GM19455 (cell line): ENCODE results near the gene RNF181.
A peak's percentile ranks its signal among the peaks of the same experiment; 100 is the strongest.
"Not testable (repeated sequence)": the region's sequence is repeated elsewhere in the genome, so short reads cannot be mapped to it uniquely, and the experiment has no call there.

Experiments used
- ATAC-seq: cut with Tn5 transposase; IDR thresholded peaks from one replicate; pipeline ENCODE4 v1.9.1; 2021; ENCODE audit not compliant: unreplicated experiment

RNF181 gene

DNA sequence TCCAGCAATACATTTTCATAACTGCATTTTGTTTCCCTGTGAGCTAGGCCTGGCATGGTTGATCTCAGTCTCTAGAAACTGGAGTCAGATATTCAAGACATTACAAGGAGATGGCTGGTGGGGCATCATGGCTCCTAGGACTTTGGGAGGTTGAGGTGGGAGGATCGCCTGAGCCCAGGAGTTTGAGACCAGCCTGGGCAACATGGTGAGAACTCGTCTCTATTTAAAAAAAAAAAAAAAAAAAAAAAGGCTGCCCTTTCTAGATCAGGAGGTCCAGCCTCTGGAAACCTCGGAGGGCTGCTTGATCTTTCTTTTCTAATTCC, 18.5 kb upstream of the RNF181 start:
- no peak for ATAC-seq

DNA sequence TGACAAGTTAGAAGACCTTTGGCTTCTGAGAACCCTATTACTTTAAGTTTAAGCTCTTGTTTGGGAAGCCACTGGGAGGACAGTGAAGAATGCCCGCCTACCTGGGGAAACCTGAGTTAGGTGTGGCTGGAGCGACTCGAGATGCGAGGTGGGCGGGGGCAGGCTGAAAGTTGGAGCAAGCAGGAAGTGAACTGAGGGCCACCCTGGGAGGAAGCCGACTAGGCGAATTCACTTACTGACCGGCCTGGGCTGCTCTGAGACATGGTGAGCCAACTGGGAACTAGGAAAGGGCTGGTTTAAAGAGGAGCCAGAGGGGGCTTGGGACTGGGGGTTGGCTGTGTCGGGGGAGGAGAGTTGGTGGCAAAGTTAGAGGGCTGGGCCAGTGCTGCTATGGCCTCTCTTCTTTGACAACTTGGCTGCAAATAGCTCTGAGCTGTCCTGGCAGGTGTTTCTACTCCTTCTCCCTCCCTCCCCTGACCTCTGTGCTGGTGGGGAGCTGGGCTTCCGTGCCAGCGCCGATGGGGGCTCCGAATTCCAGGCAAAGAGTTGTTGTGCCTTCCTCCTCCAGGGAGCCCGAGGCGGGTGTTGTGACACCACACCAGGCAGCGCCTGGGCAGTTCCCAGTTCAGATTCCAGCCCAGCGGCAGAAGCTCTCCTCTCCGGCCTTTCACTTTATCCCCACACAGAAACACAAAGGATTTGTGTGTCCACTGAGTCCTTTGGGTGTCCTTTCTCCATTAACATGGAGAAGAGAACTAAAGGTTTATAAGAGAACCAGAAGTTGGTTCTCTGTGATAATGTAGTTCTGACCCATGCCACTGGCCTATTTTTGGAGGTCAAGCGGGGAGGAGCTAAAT, 17.9 kb upstream of the RNF181 start, which contains the start of gene VAMP8:
Gene VAMP8, plus strand, starts transcription at position 201 of the 857 bp plus-strand sequence. Its CDS starts 61 bp downstream, at position 262.
- ATAC-seq: peak; percentile 54

- ATAC-seq: peak; percentile 29
These were observed 17.0 kb upstream of the RNF181 start for GRCh38 chr2:85578243-85579180.

DNA sequence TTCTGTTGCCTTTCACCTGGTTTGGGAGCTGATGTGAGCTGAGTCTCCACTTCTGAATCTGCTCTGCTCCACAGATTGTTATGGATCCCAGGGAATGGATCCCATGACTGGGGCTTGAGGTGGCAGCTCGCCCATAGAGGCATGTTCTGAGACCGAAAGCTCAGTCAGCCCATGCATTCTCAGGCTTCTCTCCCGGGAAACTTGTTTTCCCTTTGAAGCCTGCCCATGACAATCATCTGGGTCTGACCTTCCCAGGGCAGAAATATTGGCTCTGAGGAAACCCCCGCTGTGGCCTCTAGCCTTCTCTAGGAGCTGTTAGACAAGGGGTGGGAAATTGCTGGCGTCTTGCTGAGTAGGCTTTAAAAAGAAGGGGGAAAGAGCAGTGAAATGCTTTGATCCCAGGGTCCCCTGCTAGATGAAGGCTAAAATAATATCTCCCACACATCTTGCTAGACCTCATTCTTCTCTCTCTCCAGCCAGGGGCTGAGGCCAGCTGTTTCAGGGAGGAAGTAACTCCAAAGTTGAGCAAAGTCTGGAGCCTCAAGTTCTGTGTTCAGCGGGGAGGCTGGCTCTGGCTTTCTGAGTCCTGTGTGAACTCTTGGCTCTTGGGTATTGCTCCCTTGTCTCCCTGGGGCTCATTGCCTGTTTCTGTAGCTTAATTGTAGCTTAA, 16.1 kb upstream of the RNF181 start:
- ATAC-seq: no peak

- no peak for ATAC-seq
These were observed 15.3 kb upstream of the RNF181 start for GRCh38 chr2:85580206-85580605.

DNA sequence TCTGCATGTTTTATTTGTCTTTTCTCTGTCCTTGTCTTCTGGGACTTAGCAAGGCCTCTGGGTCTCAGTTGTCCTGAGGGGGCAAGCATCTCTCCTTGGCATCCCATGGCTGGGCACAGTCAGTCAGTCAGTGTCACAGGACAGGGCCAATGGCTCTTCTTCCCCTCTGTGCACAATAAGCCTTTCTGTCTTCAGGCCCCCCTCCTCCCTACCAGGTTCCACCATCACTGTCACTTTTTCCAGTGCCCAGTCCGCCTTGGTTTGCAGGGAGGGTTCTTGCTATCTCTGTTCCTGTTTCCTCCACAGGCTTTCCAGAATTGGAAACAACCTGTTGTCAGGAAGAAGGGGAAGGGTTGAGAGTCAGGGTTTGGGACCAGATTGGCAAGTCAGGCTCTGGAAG, 13.1 kb upstream of the RNF181 start:
- ATAC-seq: no peak

- ATAC-seq: peak; percentile 20
These were observed 11.7 kb upstream of the RNF181 start for GRCh38 chr2:85583667-85584353.

GRCh38 chr2:85584354-85584856, 11.1 kb upstream of the RNF181 start, which contains the start of gene VAMP5:
TSS of gene VAMP5 (plus strand) at chr2:85584431. CDS start at chr2:85584491, 60 bp downstream.
- peak; percentile 72 for ATAC-seq

DNA sequence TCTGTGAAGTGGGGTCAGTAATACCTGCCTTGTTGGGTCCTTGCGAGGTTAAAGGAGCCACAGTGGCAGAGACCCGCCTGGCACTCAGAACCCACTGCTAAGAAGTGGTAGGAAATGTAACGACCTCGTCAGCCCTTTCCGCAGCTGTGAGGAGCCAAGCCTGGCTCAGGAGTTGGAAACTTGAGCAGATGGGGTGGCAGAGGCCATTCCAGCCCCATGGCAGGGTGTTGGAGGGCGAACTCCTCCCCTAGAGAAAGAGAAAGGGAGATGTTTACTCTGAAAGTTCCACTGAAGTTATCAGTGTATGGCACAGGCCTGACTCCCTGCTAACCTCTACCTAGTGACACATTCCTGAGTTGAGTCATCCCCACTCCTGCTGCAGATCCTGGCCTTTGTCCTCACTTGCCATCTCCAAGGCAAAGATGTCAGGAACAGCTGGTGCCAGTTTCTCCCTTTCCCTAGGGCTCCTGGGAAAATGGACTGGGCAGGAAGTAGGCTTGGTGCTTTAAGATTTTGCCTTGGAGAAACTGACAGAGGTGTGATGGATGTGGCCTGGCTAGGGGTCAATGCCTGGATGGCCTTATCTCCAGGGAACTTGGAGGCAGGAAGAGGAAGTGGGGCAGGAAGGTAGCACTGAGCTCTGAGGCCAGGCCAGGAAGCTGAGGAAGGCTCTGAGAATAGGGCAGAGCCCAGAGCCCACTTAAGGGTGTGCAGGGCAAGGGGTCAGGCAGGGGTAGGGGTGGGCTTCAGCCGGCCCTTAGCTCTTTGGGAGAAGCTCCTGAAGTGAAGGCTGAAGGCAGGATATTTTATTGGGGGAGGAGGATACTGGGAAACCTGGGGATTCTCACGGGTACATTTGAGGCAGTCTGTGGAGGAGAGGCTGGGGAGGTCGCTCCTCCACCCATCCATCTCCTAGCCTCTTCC, 10.4 kb upstream of the RNF181 start:
- peak; percentile 32 for ATAC-seq

- ATAC-seq: no peak
These were observed 9.8 kb upstream of the RNF181 start for GRCh38 chr2:85585781-85586105.

DNA sequence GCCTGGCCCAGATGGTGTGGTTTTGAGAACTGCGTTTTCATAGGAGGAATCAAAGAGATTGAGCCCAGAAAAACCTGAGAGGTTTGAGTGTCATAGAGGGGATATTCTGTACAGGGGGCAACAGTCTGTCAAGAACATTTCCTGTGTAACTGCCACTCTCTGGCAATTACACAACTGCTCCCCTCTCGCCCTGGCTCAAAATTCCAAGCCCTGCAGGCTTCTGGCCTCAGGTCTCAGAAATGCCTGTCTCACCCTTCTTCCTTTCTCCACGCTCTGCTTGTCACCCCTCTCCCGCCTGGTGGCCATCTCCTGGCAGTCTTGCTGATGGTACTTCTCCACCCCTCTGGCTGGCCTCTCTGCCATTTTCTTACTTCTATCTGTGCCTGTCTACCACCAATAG, 7.3 kb upstream of the RNF181 start:
- ATAC-seq: no peak

GRCh38 chr2:85588645-85589044, 6.9 kb upstream of the RNF181 start:
- no peak for ATAC-seq

DNA sequence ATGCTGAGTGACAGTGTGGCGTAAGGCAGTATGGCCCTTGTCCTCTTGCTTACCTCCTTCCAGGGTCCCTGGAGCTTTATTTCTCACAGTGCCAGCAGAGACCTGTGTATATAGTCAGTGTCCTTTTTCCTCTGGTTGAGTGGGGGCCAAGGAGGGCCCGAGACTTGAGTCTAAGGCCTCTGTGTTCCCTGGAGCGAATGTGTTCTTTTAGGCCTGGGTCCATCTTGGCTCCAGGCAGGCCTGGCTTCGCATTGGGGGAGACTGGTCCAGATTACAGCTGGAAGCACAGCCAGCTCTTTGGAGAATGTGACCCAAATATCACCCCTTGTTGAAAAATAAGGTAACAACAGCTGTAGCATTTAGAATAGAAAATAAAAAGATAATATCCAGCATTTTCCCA, 6.4 kb upstream of the RNF181 start:
- ATAC-seq: no peak

DNA sequence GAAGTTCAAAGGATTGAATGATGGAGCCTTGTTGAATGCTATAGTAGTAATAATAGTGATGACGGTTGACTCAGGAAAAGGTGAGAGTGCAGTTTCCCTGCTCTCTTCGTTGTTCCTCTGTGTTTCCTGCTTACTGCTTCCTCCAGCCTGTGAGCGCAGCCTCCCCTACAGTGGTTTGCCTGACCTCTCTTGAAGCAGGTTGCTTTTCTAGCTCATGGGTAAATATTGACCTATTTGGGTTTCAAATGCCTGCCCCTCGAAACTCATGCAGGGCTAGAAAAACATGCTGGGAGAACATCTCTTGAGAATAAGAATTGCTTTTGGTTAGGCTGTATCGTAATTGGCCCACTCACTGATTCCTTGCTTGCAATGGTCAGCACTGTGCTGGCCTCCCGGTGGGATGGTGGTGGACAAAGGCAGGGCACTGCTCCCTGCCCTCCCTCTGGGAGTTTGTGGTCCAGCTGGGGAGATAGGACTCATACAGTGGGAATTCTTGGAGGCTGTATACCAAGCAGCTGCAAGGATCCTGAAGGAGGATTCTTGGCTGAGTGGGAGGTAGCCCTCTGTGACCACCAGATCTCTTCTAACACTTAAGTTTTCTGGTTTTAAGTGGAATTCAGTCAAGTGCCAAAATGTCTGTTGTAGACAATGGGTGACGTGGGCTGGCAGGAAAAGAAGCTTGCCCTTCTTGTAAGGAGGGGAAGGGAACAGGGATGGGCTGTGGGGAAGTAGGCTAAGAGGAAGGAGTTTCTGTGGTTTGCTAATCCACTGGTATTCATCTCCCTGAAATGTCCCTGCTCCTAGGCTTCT, 5.4 kb upstream of the RNF181 start:
- no peak for ATAC-seq

- no peak for ATAC-seq
These were observed 4.6 kb upstream of the RNF181 start for GRCh38 chr2:85590950-85591349.

- ATAC-seq: no peak
These were observed 4.0 kb upstream of the RNF181 start for GRCh38 chr2:85591563-85591962.

GRCh38 chr2:85592299-85592698, 3.2 kb upstream of the RNF181 start:
- ATAC-seq: not testable (repeated sequence)

- ATAC-seq: no peak
These were observed 2.5 kb upstream of the RNF181 start for GRCh38 chr2:85593023-85593422.
